Testis (tissue), 5 donors: ENCODE results near the gene DPYD. TPM values are rescaled to one million over a fixed set of nuclear protein-coding genes. Genes with fewer than 3 reads are reported as not detected.
A peak's percentile ranks its signal among the peaks of the same experiment; 100 is the strongest.

Experiments
- DNase-seq: peaks from one replicate; pipeline ENCODE4 v3.0.0-alpha.2; 2019
- H3K27ac ChIP-seq, 2 donors: fragments of 200-600 bp; sonication (generic); one replicate each; pipeline ENCODE4 v1.5.1; 2019
- H3K27me3 ChIP-seq: fragments of 200-600 bp; sonication (generic); one replicate; pipeline ENCODE4 v1.5.1; 2019
- H3K36me3 ChIP-seq: fragments of 200-600 bp; sonication (generic); one replicate; pipeline ENCODE4 v1.5.1; 2017; ENCODE audit warnings: low read depth; ENCODE audit errors: missing control alignments
- H3K4me1 ChIP-seq: fragments of 200-600 bp; sonication (generic); one replicate; pipeline ENCODE4 v1.5.1; 2019
- H3K4me3 ChIP-seq, 2 donors: fragments of 200-600 bp; sonication (generic); one replicate each; pipeline ENCODE4 v1.5.1; 2017 to 2019
- H3K9me3 ChIP-seq: fragments of 200-600 bp; sonication (generic); one replicate; pipeline ENCODE4 v1.5.1; 2017
- POLR2A ChIP-seq: fragments of 450-650 bp; IDR thresholded peaks from one replicate; pipeline ENCODE4 v1.6.1; 2017; ENCODE audit warnings: antibody characterized with exemption, mild to moderate bottlenecking, moderate library complexity
- WGBS, 2 donors: methylation state at CpG; one replicate each; pipeline ENCODE4 v1.1.5; 2018; 5-methylcytosine and 5-hydroxymethylcytosine counted together
- intact Hi-C: fragments of 100-400 bp; cut with DNase I; formaldehyde crosslinking; loops from one replicate; pipeline ENCODE4 v1.15.1; 2023; ENCODE audit warnings: low total_unique reads
- long read RNA-seq, 2 donors: transcript quantifications; one replicate each; lab custom pipeline, GENCODE V29; 2026
- polyA plus RNA-seq: library from polyadenylated mRNA; stranded (reverse); fragments of 350-450 nt; fragmentation: Illumina TruSeq; extraction: RNeasy Lipid Tissue Mini Kit (QIAGEN cat#74804); gene quantifications from one replicate; pipeline ENCODE4 v1.2.3, GENCODE V29; 2014; ENCODE audit warnings: low read depth, low replicate concordance; ENCODE audit not compliant: insufficient read depth
- total RNA-seq, 2 donors: library from RNA; depleted of rRNA; stranded (reverse); fragments of >200 nt; gene quantifications; one replicate each; pipeline ENCODE4 v1.2.3, GENCODE V29; 2016
- TF ChIP-seq, protein P1 (sequence below), 3 experiments: fragments of 450-650 bp in 2 of 3; fragments of 200-600 bp in 1 of 3; sonication (generic) in 1 of 3; IDR thresholded peaks; one replicate each; pipeline ENCODE4 v1.5.1; 2016 to 2019; ENCODE audit warnings: antibody characterized with exemption in 3 of 3, mild to moderate bottlenecking in 2 of 3, moderate library complexity in 1 of 3

The DPYD gene
- total RNA-seq (10 to 100 TPM; 11.5 to 14.7 TPM), polyA plus RNA-seq (6.7 TPM)
- long read RNA-seq, donor 1, full-length matches to known transcripts = 2 of 2 reads
- long read RNA-seq, donor 1, partial matches to known transcripts = 0 of 2 reads
- long read RNA-seq, donor 1, other reads (novel, unspliced or antisense) = 0 of 2 reads
- long read RNA-seq, donor 2, full-length matches to known transcripts = 2 of 2 reads
- long read RNA-seq, donor 2, partial matches to known transcripts = 0 of 2 reads
- long read RNA-seq, donor 2, other reads (novel, unspliced or antisense) = 0 of 2 reads

DNA sequence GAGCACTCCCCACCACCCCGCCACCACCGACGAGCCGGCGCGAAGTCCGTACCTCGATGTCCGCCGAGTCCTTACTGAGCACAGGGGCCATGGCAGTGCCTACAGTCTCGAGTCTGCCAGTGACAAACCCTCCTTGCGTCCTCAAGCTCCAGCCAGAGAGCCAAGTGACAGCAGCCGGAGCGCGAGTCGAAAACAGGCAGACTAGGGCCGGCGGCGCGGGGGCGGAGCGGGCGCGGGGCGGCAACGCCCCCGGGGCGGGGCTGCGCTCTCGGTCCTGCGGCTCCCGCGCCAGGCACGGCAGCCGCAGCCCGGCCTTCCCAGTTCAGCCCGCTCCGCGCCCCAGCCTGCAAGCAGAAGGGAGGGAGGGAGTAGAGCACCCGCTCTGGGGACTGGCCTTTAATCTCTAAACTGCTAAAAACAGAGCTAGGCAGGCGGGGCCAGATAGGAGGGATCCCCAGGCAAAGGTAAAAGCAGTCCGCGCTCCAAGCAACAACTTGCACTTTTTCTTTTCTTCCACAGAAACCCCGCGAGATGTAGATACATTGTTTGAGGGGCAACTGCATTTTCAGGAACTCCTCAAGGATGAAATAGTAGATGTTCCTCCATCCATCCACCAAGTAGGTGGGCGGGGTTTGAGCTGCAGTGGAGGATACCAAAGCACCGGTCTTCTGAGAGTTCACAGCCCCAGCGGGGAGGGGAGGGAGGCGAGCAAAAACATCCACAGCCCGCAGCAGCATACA is at the start of gene DPYD:
Gene DPYD, minus strand, starts transcription at position 203 of the 740 bp plus-strand sequence. Its CDS starts 112 bp downstream, at position 91.
- peak; percentile 90 for DNase-seq
- H3K9me3 ChIP-seq = no peaks in the 10 kb centered on the region
- intact Hi-C loops = no loop called here
- H3K36me3 ChIP-seq = no peaks in the 10 kb centered on the region
- H3K4me1 ChIP-seq = peaks cover 6% of the 10 kb centered on the region
- peak within 1 kb of the TSS; percentile 78 to 81 for H3K4me3 ChIP-seq
- 1% methylated on average over 21 to 45 of the region's 50 CpGs for WGBS, 2 donors
- TF ChIP-seq POLR2A = no peak
- TF ChIP-seq, protein P1, sequence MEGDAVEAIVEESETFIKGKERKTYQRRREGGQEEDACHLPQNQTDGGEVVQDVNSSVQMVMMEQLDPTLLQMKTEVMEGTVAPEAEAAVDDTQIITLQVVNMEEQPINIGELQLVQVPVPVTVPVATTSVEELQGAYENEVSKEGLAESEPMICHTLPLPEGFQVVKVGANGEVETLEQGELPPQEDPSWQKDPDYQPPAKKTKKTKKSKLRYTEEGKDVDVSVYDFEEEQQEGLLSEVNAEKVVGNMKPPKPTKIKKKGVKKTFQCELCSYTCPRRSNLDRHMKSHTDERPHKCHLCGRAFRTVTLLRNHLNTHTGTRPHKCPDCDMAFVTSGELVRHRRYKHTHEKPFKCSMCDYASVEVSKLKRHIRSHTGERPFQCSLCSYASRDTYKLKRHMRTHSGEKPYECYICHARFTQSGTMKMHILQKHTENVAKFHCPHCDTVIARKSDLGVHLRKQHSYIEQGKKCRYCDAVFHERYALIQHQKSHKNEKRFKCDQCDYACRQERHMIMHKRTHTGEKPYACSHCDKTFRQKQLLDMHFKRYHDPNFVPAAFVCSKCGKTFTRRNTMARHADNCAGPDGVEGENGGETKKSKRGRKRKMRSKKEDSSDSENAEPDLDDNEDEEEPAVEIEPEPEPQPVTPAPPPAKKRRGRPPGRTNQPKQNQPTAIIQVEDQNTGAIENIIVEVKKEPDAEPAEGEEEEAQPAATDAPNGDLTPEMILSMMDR (IDR thresholded peaks at IDR 0.05) = no peak
- H3K27me3 ChIP-seq = no peaks in the 10 kb centered on the region
- H3K27ac ChIP-seq = peak within 1 kb of the TSS; percentile 87 to 93

DNA sequence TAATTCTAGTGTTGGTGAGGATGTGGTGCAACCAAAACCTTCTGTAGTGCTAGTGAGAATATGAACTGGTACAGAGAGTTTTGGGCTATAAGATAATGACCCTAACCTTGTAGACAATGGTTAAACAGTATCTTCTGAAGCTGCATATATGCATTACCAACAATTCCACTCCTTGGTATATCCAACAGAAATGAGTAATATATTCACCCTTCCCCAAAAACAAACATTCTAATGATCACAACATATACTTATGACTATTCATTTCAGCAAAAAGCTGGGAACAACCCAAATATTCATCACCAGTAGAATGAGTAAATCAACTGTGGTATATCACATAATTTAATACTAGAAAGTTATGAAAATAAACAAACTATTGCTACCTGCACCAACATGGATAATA is 39.6 kb upstream of the DPYD start:
- Histone ChIP-seq H3K4me1 (no peaks in the 10 kb centered on the region), H3K9me3 (no peaks in the 10 kb centered on the region), H3K27ac (no peak overlapping the region), H3K27me3 (no peaks in the 10 kb centered on the region), H3K36me3 (no peaks in the 10 kb centered on the region), H3K4me3 (no peak overlapping the region)
- DNase-seq = no peak
- intact Hi-C loops = no loop called here
- TF ChIP-seq, protein P1 (IDR thresholded peaks at IDR 0.05) = no peak
- no peak for TF ChIP-seq POLR2A

DNA sequence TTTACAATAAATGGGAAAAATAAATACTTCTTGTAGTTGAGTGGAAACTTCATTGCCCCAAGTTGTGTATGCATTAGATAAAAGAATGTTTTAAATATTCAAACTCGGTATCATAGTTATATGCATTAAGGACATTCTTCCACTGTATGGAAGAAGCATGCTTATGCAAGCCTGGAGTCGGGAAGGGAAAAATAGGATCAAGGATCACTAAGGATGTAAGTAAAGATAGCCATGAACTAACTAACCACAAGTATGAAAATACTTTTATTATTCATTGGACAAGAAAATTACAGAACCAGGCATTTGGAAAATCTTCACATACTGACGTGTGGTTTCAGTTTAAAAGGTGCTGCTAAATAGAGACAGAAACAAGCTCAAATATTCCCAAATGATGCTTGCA is 26.9 kb upstream of the DPYD start:
- intact Hi-C loops = no loop called here
- WGBS, 2 donors = 83 to 84% methylated on average over 3 of the region's 3 CpGs

DNA sequence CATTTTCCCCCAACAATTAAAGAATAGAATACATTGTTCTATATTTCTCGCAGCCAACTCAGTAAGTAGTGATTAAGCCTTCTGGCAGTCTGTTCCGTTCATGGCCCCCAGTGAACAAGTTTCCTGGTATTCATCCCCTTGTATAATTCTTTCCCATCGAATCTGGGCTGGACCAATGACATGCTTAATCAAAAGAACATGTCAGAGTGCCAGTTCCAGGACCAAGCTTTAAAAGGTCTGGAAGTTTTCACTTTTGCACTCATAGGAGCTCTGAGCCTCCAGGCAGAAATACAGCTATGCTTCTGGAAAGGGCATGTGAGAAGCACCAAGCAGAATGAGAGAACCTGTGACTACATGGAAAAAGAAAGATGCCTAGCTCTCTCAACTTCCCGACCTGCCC is 22.5 kb upstream of the DPYD start:
- DNase-seq = no peak
- Histone ChIP-seq H3K9me3 (no peaks in the 10 kb centered on the region), H3K27me3 (no peaks in the 10 kb centered on the region), H3K4me1 (no peaks in the 10 kb centered on the region), H3K4me3 (no peak overlapping the region), H3K36me3 (no peaks in the 10 kb centered on the region), H3K27ac (no peak overlapping the region)
- TF ChIP-seq POLR2A = no peak
- TF ChIP-seq, protein P1 (IDR thresholded peaks at IDR 0.05) = no peak
- 61 to 70% methylated on average over 4 of the region's 4 CpGs for WGBS, 2 donors
- intact Hi-C loops = no loop called here

More for the DNA sequence above, 26.9 kb upstream of the DPYD start:
- Histone ChIP-seq H3K4me3 (no peak overlapping the region), H3K27me3 (no peaks in the 10 kb centered on the region), H3K36me3 (no peaks in the 10 kb centered on the region), H3K9me3 (no peaks in the 10 kb centered on the region), H3K27ac (no peak overlapping the region), H3K4me1 (no peaks in the 10 kb centered on the region)
- DNase-seq = no peak
- TF ChIP-seq POLR2A = no peak
- TF ChIP-seq, protein P1 (IDR thresholded peaks at IDR 0.05) = no peak
